Sciatic nerve (tissue), 2 donors: Measurements from ENCODE around the gene CNDP1. TPM values are rescaled to one million over a fixed set of nuclear protein-coding genes. Genes with fewer than 3 reads are reported as not detected.
A peak's percentile ranks its signal among the peaks of the same experiment; 100 is the strongest.

ENCODE experiments used
- ATAC-seq: fragments of 200-7000 bp; cut with Tn5 transposase; one replicate; pipeline ENCODE4 v1.9.1; 2020; ENCODE audit warnings: mild to moderate bottlenecking, moderate library complexity
- DNase-seq: peaks from one replicate; pipeline ENCODE4 v3.0.0-alpha.2; 2020; ENCODE audit warnings: low spot score
- intact Hi-C: fragments of 100-400 bp; cut with DNase I; formaldehyde crosslinking; loops from one replicate; pipeline ENCODE4 v1.14.2; 2022
- total RNA-seq: library from RNA; stranded (reverse); fragmentation: NEBNext Ultra II Directional; extraction: Animal tissue kit (Norgen Biotek cat#: 25700); gene quantifications from one replicate; pipeline ENCODE4 v1.2.1, GENCODE V29; 2021
- donor health status: DM: no; HTN: no; CAD: no.
- donor health status: DM: no; HTN: no; CAD: no.

CNDP1 gene
- total RNA-seq, 1 donor from 2014 or later, result 0.31 TPM

DNA sequence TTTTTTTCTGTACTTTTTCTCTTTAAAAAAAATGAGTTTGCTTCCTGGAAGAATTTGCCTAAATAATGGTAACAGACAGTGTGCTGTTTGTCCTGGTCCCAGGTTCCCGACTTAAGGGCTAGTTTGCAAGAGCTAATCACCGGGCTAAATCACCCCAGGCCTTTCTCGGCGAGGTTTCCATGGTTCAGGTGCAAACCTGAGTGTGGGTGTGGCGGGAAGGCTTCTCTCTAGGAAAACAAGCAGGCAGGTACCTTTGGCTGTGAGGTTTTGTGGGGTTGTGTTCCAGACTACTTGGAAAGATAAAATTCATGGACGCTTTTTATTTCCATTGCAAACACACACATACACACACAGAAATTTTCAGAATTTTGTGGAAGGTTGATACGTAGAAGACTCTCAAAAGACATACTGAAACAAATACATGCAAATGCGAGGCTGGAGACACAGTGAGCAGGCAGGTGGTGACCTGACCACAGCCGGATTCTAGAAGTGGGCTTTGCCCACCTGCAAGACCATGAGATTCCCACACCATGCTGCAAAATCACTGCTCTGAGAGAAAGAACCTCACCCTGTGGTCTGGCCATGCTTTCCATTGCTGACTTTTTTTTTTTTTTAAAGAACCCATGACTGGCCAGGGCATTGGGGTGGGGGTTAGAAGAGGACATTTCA, 815 bp downstream of the CNDP1 start:
- DNase-seq, result no peak
- no peak for ATAC-seq
- intact Hi-C loops, result no loop called here

DNA sequence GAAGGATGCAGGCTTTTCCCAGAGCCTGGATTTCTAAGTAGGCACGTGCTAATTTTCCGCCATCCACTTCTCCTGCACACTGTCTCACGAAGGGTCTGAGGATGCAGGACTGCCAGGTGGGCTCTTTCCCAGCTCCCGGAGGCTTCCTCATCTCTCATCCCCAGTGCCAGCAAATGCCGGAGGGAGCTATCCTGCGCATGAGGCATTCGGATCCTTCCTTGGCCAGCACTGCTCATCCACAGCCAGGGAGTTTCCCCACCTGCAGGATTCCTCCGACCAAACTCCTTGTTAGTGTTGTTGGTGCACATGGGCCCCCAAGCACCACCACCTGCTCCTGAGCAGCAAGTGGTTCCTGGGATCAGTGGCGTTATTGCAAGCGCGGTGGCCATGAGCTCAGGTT, 5.0 kb downstream of the CNDP1 start:
- intact Hi-C loops, result no loop called here
- no peak for ATAC-seq
- no peak for DNase-seq

DNA sequence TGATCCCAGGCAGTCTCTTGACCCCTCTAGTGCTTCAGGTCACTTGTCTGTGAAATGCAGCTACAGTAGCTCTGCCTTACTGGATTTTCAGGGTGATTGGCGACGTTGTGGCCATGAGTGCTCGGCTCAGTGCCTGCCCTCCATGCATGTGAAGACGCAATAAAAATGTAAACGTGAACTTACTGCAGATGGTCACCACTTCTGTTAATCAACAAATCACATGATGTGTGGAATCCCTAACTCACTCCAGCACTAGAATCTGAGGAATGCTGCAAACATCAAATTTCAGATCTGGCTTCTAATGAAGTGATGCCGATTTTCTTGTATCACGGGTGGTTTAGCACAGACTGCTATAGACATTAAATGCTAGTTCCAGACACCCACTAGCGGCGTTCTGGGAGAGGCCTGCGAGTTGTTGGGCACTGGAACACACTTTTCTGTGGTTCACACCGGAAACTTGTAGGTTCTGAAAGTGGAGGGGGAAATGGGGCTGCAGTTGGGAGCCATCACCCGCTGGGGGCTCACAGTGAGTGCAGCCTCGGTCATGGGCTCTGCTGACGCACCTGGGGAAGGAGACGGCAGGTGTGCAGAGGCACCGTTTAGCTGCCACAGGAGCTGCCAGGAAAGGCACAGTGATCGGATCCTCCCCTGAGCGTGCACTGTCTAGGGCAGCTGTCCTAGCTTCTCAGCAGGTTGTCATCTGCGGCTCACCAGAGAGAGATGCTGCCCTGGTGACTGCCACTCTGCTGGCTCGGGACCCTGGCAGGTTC, 6.5 kb downstream of the CNDP1 start:
- intact Hi-C loops, result loop anchor here (10.0 kb wide), 1 partner anchor 346 kb away; no protein-coding TSS in a partner anchor

DNA sequence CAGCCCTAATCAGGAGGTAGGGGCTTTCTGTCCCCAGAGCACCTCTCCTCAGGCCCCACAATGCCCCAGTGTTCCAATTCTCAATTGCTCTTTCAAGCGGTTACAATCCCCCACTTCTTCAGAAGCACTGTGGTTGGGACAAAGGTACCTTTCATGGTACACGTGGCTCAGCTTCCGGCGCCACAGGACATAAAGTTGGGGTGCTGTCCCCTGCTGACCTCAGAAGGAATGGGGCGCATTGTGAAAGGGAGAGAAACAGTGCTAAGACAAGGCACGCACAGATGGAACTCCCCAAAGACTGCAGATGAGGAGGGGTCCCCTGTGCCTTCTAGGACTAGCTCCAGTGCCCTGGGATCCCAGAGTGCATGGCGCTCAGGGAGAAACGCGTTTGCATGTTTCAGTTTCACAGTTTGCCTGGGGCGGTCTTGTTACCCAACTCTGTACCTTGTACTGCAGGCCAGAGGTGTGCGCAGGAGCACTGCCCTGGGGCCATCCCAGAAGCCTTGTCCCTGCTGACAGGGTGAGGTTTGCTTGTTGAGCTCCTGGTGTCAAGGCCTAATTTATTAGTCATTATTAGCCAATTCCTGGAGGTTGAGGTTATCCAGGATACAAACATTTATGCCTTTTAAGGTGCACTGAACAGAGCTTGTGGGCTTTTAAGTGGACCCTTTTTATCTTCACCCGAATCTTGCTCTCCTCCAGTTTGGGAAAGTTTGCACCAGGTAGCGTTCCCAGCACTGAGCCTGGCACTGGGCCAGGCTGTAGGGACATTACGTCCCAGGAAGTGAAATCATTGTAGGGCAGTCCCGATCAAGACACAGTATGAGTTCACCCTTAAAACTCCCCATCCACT, 7.6 kb downstream of the CNDP1 start:
- intact Hi-C loops, result loop anchor here (10.0 kb wide), 1 partner anchor 347 kb away; no protein-coding TSS in a partner anchor
- ATAC-seq, result no peak
- no peak for DNase-seq

More for the DNA sequence above, 6.5 kb downstream of the CNDP1 start:
- ATAC-seq (peak; percentile 18), DNase-seq (no peak)

DNA sequence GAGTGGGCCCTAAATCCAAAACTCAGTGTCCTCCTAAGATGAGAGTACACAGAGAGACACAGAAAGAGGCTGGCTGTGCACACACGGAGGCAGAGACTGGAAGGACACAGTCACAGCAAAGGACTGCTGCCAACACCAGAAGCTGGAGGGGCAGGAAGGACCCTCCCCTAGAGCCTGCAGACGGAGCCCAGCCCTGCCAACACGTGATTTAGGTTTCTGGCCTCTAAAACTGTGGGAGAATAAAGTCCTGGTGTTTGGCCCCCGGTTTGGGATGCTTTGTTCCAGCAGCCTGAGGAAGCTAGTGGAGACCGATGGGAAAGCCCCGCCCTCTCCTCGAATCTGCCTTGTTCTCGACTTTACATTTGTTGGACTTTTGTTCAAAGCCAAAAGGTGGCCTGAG, 10.6 kb downstream of the CNDP1 start:
- no peak for ATAC-seq
- intact Hi-C loops, result loop anchor here (10.0 kb wide), 1 partner anchor 350 kb away; no protein-coding TSS in a partner anchor
- DNase-seq, result no peak

DNA sequence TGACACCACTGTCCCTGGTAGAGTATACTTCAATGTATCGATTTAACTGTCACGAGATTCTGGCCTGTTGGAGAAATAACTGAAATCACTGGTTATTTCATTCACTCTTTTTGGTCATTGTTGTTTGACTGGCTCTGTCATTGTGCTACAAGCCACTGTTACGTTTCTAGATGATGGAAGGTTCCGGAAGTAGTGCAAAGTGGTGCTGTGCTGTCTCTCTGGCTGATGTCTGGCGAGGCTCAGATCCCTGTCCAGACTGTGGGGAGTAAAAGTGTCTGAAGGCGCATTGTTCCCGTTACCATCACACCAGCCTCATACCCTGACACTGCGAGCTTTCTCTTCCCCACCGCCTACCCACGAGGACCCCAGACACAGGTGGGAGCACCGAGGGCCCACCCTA, 11.7 kb downstream of the CNDP1 start:
- no peak for ATAC-seq
- intact Hi-C loops, result loop anchor here (10.0 kb wide), 1 partner anchor 351 kb away; no protein-coding TSS in a partner anchor
- DNase-seq, result no peak

DNA sequence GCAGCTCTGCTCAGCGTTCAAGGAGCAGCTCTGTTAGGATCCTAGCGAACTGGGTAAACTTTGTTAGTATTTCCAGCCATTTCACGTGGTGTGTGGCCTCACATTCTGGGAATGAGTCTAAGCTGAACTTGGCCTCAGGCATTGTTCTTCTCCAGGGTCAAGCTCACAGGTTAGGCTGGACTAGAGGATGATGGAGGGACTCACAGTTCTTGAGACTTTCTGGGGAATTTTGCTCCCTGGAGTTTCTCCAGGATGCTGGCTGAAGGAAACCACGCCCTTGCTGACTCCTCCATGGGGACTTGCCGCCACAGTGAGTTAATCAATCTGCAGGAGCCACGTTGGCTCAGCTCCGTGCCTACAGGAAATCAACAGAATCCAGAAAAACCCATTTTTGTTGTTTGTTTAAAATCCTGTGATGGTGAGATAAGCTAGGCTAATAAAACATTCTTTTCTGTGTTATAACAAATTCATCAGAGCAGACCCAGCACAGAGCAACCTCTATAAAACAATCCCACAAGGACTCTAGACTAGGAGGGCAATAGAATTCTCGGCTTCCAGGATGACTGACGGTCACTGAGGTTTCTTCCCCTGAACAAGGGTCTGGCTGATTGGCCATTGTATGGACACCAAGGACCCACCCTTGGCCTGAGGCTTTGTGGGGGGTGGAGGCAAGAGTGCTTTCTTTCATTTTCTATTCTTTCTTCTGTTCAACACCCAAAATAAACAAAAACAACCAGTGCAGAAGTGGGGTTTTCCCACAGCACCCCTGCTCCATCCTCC, 12.6 kb downstream of the CNDP1 start:
- intact Hi-C loops, result loop anchor here (10.0 kb wide), 1 partner anchor 352 kb away; no protein-coding TSS in a partner anchor
- ATAC-seq (peak; percentile 76), DNase-seq (no peak)

DNA sequence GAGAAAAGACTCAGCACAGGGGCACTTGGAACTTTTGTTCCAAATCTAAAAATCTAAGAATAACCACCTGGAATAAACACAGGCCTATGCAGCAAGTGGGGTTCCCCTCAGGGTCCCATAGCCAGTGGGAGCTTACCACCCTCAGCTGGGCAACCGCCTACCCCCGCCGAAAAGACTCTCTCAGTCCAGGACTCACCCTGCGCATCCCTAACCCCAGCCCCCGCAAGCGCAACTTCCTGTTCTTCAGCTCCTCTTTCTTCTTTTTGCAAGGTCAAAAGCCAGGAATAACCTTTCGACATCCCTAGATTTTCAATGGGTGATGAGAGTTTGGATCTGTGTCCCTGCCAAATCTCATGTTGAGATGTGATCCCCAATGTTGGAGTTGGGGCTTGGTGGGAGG, 13.6 kb downstream of the CNDP1 start:
- ATAC-seq, result no peak

DNA sequence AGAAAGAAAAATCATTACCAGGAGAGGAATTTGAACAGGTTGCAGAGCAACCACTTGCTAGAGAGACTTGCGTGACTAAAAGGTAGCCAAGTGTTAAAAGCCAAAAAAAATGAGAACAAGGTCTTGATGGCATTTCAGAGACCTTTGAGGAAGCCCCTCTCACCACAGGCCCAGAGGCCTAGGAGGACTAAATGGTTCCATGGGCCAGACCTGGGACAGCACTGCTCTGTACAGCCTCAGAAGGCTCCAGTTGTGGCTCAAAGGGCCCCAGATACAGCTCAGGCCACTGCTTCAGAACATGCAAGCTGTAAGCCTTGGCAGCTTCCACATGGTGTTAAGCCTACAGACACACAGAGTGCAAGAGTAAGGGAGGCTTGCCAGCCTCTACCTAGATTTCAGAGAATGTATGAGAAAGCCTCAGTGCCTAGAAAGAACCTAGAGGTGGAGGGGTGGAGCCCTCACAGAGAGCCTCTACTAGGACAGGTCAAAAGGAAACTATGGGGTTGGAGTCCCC, 15.3 kb downstream of the CNDP1 start:
- DNase-seq (no peak), ATAC-seq (no peak)
- intact Hi-C loops, result loop anchor here (5.0 to 10.0 kb wide), 2 partner anchors 197 to 355 kb away; no protein-coding TSS in a partner anchor

More for the DNA sequence above, 13.6 kb downstream of the CNDP1 start:
- no peak for DNase-seq
- intact Hi-C loops, result loop anchor here (10.0 kb wide), 1 partner anchor 353 kb away; no protein-coding TSS in a partner anchor

DNA sequence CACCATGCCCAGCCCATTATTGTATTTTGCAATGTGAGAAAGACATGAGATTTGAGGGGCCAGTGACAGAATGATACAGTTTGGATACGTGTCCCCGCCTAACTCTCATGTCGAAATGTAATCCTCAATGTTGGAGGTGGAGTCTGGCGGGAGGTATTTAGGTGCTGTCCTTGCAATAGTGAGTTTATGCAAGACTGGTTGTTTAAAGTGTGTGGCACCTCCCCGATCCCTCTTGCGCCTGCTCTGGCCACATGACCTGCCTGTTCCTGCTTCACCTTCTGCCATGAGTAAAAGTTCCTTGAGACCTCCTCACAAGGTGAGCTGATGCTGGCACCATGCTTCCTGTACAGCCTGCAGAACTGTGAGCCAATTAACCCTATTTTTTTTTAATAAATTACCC, 16.6 kb downstream of the CNDP1 start:
- intact Hi-C loops, result loop anchor here (5.0 kb wide), 1 partner anchor 199 kb away; no protein-coding TSS in a partner anchor
- ATAC-seq (no peak), DNase-seq (no peak)

DNA sequence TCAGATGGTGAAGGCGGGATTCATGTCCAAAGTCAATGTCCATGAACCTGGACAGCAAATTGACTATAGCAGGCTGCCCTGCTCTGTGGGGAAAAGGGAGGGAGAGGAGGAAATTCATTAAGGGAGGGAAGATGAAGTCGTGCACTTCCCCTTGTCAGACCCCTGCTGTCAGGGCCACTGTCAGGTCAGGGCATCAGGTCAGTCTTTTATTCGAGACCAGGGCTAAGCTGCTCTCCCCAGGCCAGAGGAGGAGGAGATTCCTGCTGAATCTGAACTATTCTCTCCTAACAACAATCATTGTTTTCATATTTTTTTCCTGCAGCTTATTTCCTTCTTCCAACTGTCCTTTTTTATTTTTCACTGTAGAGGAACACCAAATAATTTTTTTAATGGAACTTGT, 17.2 kb downstream of the CNDP1 start:
- no peak for ATAC-seq
- intact Hi-C loops, result loop anchor here (5.0 kb wide), 1 partner anchor 199 kb away; no protein-coding TSS in a partner anchor
- DNase-seq, result no peak

DNA sequence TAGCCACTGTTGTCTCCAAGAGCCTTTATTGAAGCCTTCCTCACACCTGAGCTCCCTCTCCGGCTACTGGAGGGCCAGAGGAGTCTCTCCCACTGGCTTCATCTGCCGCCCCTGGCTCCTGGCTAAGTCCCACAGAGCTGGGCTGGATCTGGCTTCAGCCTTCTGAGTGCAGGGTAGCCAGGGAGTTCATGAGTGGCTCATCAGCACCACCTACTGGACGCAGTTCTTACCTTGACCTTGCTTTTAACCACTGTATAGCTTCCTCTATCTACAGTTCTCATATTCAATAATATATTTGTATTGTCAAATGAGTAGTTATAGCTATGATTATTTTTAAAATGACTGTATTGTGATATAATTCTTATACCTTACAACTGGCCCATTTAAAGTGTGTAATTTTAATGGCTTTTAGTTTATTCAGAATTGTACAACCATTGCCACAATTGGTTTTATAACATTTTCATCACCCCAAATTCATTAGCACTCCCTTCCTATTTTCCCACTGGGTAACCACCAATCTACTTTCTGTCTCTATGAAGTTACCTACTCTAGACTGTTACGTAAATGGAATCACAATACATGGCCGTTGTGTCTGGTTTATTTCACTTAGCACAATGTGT, 17.7 kb downstream of the CNDP1 start:
- DNase-seq, result peak; percentile 93
- intact Hi-C loops, result loop anchor here (5.0 kb wide), 1 partner anchor 200 kb away; no protein-coding TSS in a partner anchor
- peak; percentile 94 for ATAC-seq

DNA sequence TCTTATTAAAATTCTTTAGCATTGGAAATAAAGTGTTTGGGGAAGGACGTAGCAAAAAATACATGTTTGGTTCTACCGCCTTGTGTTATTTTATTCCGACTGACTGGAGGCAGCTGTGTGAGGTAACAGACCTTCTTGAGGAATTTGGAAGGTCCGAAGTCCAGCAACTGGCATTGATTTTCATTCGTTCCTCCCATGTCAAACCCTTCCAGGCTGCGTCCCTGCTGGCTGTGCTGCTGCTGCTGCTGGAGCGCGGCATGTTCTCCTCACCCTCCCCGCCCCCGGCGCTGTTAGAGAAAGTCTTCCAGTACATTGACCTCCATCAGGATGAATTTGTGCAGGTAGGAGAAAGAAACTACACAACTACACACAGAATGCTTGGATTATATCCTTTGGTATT, 21.8 kb downstream of the CNDP1 start:
- ATAC-seq (no peak), DNase-seq (no peak)
- intact Hi-C loops, result no loop called here

DNA sequence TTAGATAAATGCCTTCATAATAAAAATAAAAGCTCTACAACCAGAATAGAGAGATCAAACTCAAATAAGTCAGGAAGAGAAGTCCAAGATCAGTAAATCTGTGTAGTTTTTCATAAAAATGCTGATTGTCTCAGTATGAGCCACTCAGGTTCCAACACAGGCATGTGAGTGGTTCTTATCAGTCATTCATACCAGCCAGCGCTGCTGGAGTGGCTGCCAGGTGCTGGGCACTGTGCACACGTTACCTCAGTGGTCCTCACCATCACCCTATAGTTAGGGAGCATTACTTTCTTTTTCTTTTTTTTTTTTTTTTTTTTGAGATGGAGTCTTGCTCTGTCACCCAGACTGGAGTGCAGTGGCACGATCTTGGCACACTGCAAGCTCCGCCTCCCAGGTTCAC, 23.8 kb downstream of the CNDP1 start:
- ATAC-seq, result no peak
- intact Hi-C loops, result no loop called here
- no peak for DNase-seq

DNA sequence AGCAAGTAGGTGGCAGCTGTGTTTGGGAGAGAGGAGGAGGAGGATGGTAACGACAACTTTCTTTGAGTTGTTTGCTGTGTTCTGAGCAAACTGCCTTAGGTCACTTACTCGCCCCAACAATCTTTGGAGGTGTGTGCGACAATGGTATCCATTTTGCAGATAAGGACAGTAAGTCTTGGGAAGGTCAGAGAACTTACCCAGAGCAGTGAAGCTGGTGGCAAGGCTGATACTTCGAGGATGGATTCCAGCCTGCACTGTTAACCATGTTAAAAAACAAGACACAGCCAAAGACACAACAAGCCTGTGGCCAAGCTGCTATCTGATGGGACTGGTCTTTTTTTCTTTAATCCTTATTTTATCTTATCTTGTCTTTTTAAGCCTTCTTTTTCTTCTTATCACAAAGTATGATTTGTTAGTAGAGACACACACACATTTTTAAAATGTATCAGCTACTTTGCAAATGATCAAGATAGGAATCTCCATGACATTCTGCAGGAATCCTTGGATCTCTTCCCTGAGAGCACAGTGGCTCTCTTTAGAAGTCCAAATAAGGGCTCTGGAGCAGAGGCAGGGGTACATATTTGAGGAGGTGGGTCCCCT, 27.9 kb downstream of the CNDP1 start:
- DNase-seq (no peak), ATAC-seq (no peak)
- intact Hi-C loops, result no loop called here

DNA sequence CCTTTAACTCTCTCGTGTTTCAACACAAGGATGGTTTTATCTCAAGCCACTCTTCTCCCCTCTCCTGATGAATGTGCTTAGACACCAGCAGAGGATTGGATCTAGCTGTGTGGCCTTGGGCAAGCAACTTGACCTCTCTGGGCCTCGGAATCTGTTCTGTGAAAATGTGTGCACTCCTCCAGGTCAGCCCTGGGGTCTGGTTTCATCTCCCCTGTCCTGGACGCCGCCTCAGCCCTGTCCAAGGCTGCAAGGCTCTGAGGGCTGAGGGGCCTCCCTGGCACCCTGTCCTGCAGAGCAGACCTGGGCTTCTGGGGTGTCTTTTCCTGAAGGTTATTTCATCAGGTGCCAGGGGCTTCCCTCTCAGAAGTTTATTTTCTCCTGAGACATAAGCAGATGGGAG, 28.5 kb downstream of the CNDP1 start:
- DNase-seq (no peak), ATAC-seq (no peak)
- intact Hi-C loops, result no loop called here

DNA sequence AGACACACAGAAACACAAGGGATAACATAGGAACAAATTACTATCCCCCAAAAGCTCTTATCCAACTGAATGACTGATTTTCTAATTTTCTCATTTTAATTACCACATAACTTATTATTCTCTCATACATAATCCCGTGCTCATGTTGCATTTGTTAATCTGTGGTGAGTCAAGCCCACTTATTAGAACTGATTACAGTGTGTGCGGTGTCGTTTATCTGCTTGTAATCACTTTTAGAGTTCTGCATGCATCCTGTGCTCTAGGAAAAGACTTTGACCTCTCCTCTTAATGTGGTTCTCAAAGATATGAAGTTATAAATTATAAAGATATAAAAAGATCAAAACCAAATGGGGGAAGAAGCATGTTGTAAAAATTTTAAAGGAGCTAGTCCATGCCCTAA, 29.7 kb downstream of the CNDP1 start:
- ATAC-seq, result no peak

More for the DNA sequence above, 29.7 kb downstream of the CNDP1 start:
- intact Hi-C loops, result no loop called here
- DNase-seq, result no peak
